M059J (cell line): ENCODE measurements around the gene RIPK4. TPM values are rescaled to one million over a fixed set of nuclear protein-coding genes. Genes with fewer than 3 reads are reported as not detected.

Source experiments
- DNase-seq: peaks from one replicate; pipeline ENCODE4 v3.0.0-alpha.2; 2012; ENCODE audit warnings: low read depth
- total RNA-seq: library from RNA; depleted of rRNA; stranded (reverse); fragments of >200 nt; shearing (Covaris generic); gene quantifications from 2 replicates; pipeline ENCODE4 v1.2.3, GENCODE V29; 2014

Gene RIPK4
- total RNA-seq, 1 experiment from 2014 or later: 20.5 TPM

GRCh38 chr21:41769111-41769510 lies 2.3 kb upstream of the RIPK4 start:
- DNase-seq: peak; percentile 67

GRCh38 chr21:41768437-41769042 lies 1.7 kb upstream of the RIPK4 start:
- peak; percentile 98 for DNase-seq

GRCh38 chr21:41767606-41768436 lies 969 bp upstream of the RIPK4 start:
- DNase-seq: peak; percentile 95

- no peak for DNase-seq
Measured at GRCh38 chr21:41765973-41766882, 624 bp downstream of the RIPK4 start.

GRCh38 chr21:41765420-41765821 lies 1.4 kb downstream of the RIPK4 start:
- DNase-seq: no peak

GRCh38 chr21:41764558-41765419 lies 2.1 kb downstream of the RIPK4 start:
- DNase-seq: no peak

GRCh38 chr21:41763996-41764395 lies 2.9 kb downstream of the RIPK4 start:
- no peak for DNase-seq

GRCh38 chr21:41763398-41763931 lies 3.4 kb downstream of the RIPK4 start:
- no peak for DNase-seq

GRCh38 chr21:41762753-41763152 lies 4.1 kb downstream of the RIPK4 start:
- no peak for DNase-seq

GRCh38 chr21:41761934-41762635 lies 4.8 kb downstream of the RIPK4 start:
- DNase-seq: no peak

GRCh38 chr21:41761211-41761933 lies 5.5 kb downstream of the RIPK4 start:
- DNase-seq: peak; percentile 100

GRCh38 chr21:41760411-41760810 lies 6.4 kb downstream of the RIPK4 start:
- DNase-seq: no peak

- peak; percentile 82 for DNase-seq
Measured at GRCh38 chr21:41759926-41760325, 6.9 kb downstream of the RIPK4 start.

GRCh38 chr21:41759214-41759840 lies 7.5 kb downstream of the RIPK4 start:
- DNase-seq: peak; percentile 81

GRCh38 chr21:41758550-41758949 lies 8.3 kb downstream of the RIPK4 start:
- peak; percentile 100 for DNase-seq

- peak; percentile 47 for DNase-seq
Measured at GRCh38 chr21:41755934-41756773, 10.7 kb downstream of the RIPK4 start.

- DNase-seq: no peak
Measured at GRCh38 chr21:41755258-41755933, 11.5 kb downstream of the RIPK4 start.

- no peak for DNase-seq
Measured at GRCh38 chr21:41754479-41754891, 12.4 kb downstream of the RIPK4 start.
